ENCODE measurements around the gene TLX2. TPM values are rescaled to one million over a fixed set of nuclear protein-coding genes. Genes with fewer than 3 reads are reported as not detected.

TLX2 gene
- total and polyA plus RNA-seq, 2 of the 8 experiments (the other 6 are each of a cell fraction or from before 2014, with no cell fraction given), result 0.06 to 0.17 TPM

DNA sequence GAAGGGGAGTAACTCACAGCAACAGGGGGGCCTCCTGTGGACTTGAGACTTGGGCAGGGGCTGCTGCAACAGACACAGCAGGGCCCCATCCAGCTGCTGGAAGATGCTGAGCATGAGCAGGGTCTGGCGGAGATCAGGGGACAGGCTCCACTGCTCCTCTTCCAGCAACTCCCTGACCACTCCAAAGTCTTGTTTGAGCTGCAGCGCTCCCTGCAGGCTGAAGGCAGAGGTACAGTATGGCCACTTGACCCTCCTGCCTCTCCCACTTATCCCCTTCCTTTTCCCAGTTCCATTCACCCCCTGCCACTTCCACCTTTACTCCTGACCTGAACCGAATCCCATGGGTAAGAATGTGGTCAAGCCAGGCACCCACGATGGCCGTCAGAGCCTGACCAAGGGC is 39.4 kb upstream of the TLX2 start:
- Histone ChIP-seq H3K14ac (ENCODE audit: insufficient read length) (no peak overlapping the region), H4K20me1 (replicated peaks in 1 of 2; ENCODE audit: control insufficient read depth in 1 of 2, insufficient read depth in 2 of 2, low read length in 2 of 2) (peaks cover 0 to 1% of the 10 kb centered on the region in 2 experiments), H3K79me1 (ENCODE audit: low read depth, low read length) (no peaks in the 10 kb centered on the region; the same call in 1 of the 2 replicates), H3K4ac (replicated peaks; ENCODE audit: insufficient read length, low read depth, low read length) (no peak overlapping the region), H3K4me2 (ENCODE audit: insufficient read depth in 1 of 2, low read depth in 2 of 2, low read length in 2 of 2) (no peak overlapping the region), H4K5ac (ENCODE audit: insufficient read length, low read depth, low read length) (no peak overlapping the region), H2BK5ac (ENCODE audit: low read depth, low read length) (no peak overlapping the region), H3K18ac (ENCODE audit: extremely low read depth, low read length) (no peak overlapping the region), H2AFZ (ENCODE audit: low read length) (no peak overlapping the region), H2BK20ac (ENCODE audit: low read length) (no peak overlapping the region), H4K8ac (ENCODE audit: extremely low read depth, insufficient read depth, low read length) (peak overlapping the region; percentile 14; the same call in 1 of the 2 replicates), H3K27me3 (replicated peaks in 1 of 4; ENCODE audit: control insufficient read depth in 3 of 4, extremely low read depth in 1 of 4, insufficient read depth in 3 of 4, low read length in 3 of 4) (no peaks in the 10 kb centered on the region), H3K9ac (replicated peaks in 1 of 4; ENCODE audit: extremely low read depth in 1 of 4, low read depth in 3 of 4, low read length in 3 of 4) (no peak overlapping the region), H3K36me3 (ENCODE audit: control insufficient read depth in 2 of 4, insufficient read depth in 4 of 4, low read length in 3 of 4) (peaks cover 0 to 4% (median 2%) of the 10 kb centered on the region in 4 experiments; a peak in 6 of 8 replicates), H3K56ac (replicated peaks; ENCODE audit: insufficient read length, low read depth, low read length) (no peak overlapping the region), H3K23ac (ENCODE audit: insufficient read length) (no peak overlapping the region), H3K23me2 (ENCODE audit: low read depth, low read length) (peaks cover 11% of the 10 kb centered on the region), H3K4me3 (ENCODE audit: extremely low read depth in 1 of 4, insufficient read depth in 2 of 4, low read depth in 3 of 4, low read length in 4 of 4) (no peak overlapping the region), H3K27ac (ENCODE audit: low read depth, low read length) (no peak overlapping the region), H2BK120ac (replicated peaks; ENCODE audit: low read depth, low read length) (no peak overlapping the region), H4K91ac (replicated peaks; ENCODE audit: insufficient read length, low read length) (no peak overlapping the region), H2BK12ac (ENCODE audit: low read depth, low read length) (no peak overlapping the region), H3K9me3 (ENCODE audit: insufficient read depth in 2 of 2, low read depth in 1 of 2, low read length in 1 of 2) (no peaks in the 10 kb centered on the region), H3K4me1 (replicated peaks in 1 of 4; ENCODE audit: control insufficient read depth in 3 of 4, insufficient read depth in 4 of 4, low read length in 3 of 4) (peaks cover 0 to 3% (median 2%) of the 10 kb centered on the region in 4 experiments; a peak in 3 of 7 replicates), H2AK5ac (ENCODE audit: low read depth, low read length) (no peak overlapping the region), H2BK15ac (ENCODE audit: low read length) (no peak overlapping the region), H3K79me2 (ENCODE audit: control insufficient read depth in 1 of 2, insufficient read depth in 2 of 2, low read length in 2 of 2) (no peaks in the 10 kb centered on the region)
- 82% methylated on average over 5 of the region's 5 CpGs; no CpG with 5 or more reads in 1 of the 2 experiments for WGBS, 2 experiments (ENCODE audit: extremely low coverage in 1 of 2, insufficient coverage in 1 of 2, insufficient read length in 1 of 2, insufficient replicate concordance in 2 of 2, low coverage in 1 of 2, low lambda C conversion rate in 2 of 2, missing lambda C conversion rate in 1 of 2)
- CTCF ChIA-PET (ENCODE audit: partially characterized antibody), result interaction anchor here (0.9 to 5.7 kb wide), 26 partner anchors 7 to 171 kb away, joined by 3 to 86 read pairs (median 4); partner anchors contain the start of genes C2orf81, CCDC142, INO80B and MOGS
- peak in 1 of 2 experiments; percentile 78 for DNase-seq (ENCODE audit: low read depth in 1 of 2, low spot score in 2 of 2)
- POLR2A ChIA-PET (ENCODE audit: partially characterized antibody), result interaction anchor here (1.0 to 5.2 kb wide), 6 partner anchors 16 to 39 kb away, joined by 3 to 89 read pairs (median 4); partner anchors contain the start of genes INO80B, RTKN and WBP1
- FAIRE-seq, result no peak
- TF ChIP-seq RAD21 (IDR thresholded peaks at IDR 0.05 in 1 of 2, conservative IDR thresholded peaks at IDR 0.05 in 1 of 2; ENCODE audit: low read depth in 2 of 2, low read length in 2 of 2) (peak; percentile 44 to 60), JUND (IDR thresholded peaks at IDR 0.05; ENCODE audit: low read length) (no peak), POLR2A (IDR thresholded peaks at IDR 0.05; ENCODE audit: control extremely low read depth in 1 of 2, low read depth in 2 of 2, low read length in 2 of 2) (no peak), SP4 (IDR thresholded peaks at IDR 0.05; ENCODE audit: low read length) (no peak), SUZ12 (IDR thresholded peaks at IDR 0.05; ENCODE audit: low read length) (no peak), SP2 (IDR thresholded peaks at IDR 0.05; ENCODE audit: low read length) (no peak), EGR1 (IDR thresholded peaks at IDR 0.05; ENCODE audit: borderline replicate concordance, low read depth, low read length) (no peak), HDAC6 (IDR thresholded peaks at IDR 0.05; ENCODE audit: low read depth, low read length) (no peak)
- TF ChIP-seq, protein P1, sequence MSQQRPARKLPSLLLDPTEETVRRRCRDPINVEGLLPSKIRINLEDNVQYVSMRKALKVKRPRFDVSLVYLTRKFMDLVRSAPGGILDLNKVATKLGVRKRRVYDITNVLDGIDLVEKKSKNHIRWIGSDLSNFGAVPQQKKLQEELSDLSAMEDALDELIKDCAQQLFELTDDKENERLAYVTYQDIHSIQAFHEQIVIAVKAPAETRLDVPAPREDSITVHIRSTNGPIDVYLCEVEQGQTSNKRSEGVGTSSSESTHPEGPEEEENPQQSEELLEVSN (IDR thresholded peaks at IDR 0.05), result no peak
- TF ChIP-seq, protein P2, sequence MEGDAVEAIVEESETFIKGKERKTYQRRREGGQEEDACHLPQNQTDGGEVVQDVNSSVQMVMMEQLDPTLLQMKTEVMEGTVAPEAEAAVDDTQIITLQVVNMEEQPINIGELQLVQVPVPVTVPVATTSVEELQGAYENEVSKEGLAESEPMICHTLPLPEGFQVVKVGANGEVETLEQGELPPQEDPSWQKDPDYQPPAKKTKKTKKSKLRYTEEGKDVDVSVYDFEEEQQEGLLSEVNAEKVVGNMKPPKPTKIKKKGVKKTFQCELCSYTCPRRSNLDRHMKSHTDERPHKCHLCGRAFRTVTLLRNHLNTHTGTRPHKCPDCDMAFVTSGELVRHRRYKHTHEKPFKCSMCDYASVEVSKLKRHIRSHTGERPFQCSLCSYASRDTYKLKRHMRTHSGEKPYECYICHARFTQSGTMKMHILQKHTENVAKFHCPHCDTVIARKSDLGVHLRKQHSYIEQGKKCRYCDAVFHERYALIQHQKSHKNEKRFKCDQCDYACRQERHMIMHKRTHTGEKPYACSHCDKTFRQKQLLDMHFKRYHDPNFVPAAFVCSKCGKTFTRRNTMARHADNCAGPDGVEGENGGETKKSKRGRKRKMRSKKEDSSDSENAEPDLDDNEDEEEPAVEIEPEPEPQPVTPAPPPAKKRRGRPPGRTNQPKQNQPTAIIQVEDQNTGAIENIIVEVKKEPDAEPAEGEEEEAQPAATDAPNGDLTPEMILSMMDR (IDR thresholded peaks at IDR 0.05; ENCODE audit: control extremely low read depth in 1 of 3, insufficient read depth in 1 of 3, low read depth in 1 of 3, low read length in 3 of 3), result peak; percentile 44 to 83 (median 82)

All from H1 (cell line).